Panc1 (cell line): ENCODE results near the gene INPPL1. TPM values are rescaled to one million over a fixed set of nuclear protein-coding genes. Genes with fewer than 3 reads are reported as not detected.

Source experiments
- ATAC-seq: fragments of 200-7000 bp; cut with Tn5 transposase; 2 replicates; pipeline ENCODE4 v1.9.1; 2020; ENCODE audit warnings: mild to moderate bottlenecking, moderate library complexity
- BruUV-seq: library from RNA; stranded (reverse); fragments of 400-500 nt; replicated peaks from 2 replicates; lab custom pipeline; 2021; lab: Mats Ljungman, UMichigan
- CTCF ChIA-PET: fragments of 300-600 bp; sonication (Branson Sonifier 250); formaldehyde crosslinking; loops from one replicate; lab custom pipeline; 2022; ENCODE audit warnings: antibody characterized with exemption; lab: Charles Lee
- POLR2A ChIA-PET: fragments of 300-600 bp; sonication (Branson Sonifier 250); formaldehyde crosslinking; loops from one replicate; lab custom pipeline; 2022; ENCODE audit warnings: antibody characterized with exemption; lab: Charles Lee
- DNase-seq: peaks from one replicate; pipeline ENCODE4 v3.0.0-alpha.2; 2010; ENCODE audit warnings: low read depth, low spot score
- H3K27ac ChIP-seq: 2 replicates; pipeline ENCODE4 v1.5.1; 2011; ENCODE audit warnings: mild to moderate bottlenecking, low read length, inconsistent platforms
- H3K27me3 ChIP-seq: fragments of 200-500 bp; sonication (Bioruptor generic); 2 replicates; pipeline ENCODE4 v1.6.0; 2014; ENCODE audit warnings: low read length, inconsistent platforms; ENCODE audit not compliant: control insufficient read depth, insufficient read depth
- H3K36me3 ChIP-seq: fragments of 200-500 bp; sonication (Bioruptor generic); 2 replicates; pipeline ENCODE4 v1.5.1; 2014; ENCODE audit warnings: inconsistent platforms, mild to moderate bottlenecking, low read length, moderate library complexity; ENCODE audit not compliant: control insufficient read depth, insufficient read depth
- H3K4me1 ChIP-seq: 2 replicates; pipeline ENCODE4 v1.5.1; 2011; ENCODE audit warnings: inconsistent platforms, mild to moderate bottlenecking, low read length, moderate library complexity; ENCODE audit not compliant: control insufficient read depth, insufficient read depth
- H3K4me3 ChIP-seq, 2 experiments: 2 replicates each; pipeline ENCODE4 v1.5.1; 2011 to 2012; ENCODE audit warnings: low read depth in 2 of 2, low read length in 2 of 2, mild to moderate bottlenecking in 2 of 2, inconsistent platforms in 1 of 2, moderate library complexity in 1 of 2
- H3K9me3 ChIP-seq: fragments of 200-500 bp; sonication (Bioruptor generic); 2 replicates; pipeline ENCODE4 v1.5.1; 2014; ENCODE audit warnings: low read depth, mild to moderate bottlenecking, inconsistent platforms, low read length, moderate library complexity; ENCODE audit not compliant: control insufficient read depth, insufficient read depth
- CTCF ChIP-seq: fragments of 450-650 bp; IDR thresholded peaks from 2 replicates; pipeline ENCODE4 v1.5.1; 2017; ENCODE audit warnings: mild to moderate bottlenecking
- POLR2AphosphoS5 ChIP-seq: IDR thresholded peaks from 2 replicates; pipeline ENCODE4 v1.6.1; 2012; ENCODE audit warnings: mild to moderate bottlenecking, low read depth, low read length, moderate library complexity
- REST ChIP-seq, 2 experiments: IDR thresholded peaks; 2 replicates each; pipeline ENCODE4 v1.6.1; 2011 to 2012; ENCODE audit warnings: low read depth in 2 of 2, control low read depth in 1 of 2, low read length in 1 of 2, mild to moderate bottlenecking in 1 of 2, moderate library complexity in 1 of 2; ENCODE audit not compliant: insufficient read depth in 1 of 2
- SIN3A ChIP-seq: IDR thresholded peaks from 2 replicates; pipeline ENCODE4 v1.6.1; 2012; ENCODE audit warnings: low read depth, mild to moderate bottlenecking, low read length, moderate library complexity, borderline replicate concordance; ENCODE audit not compliant: insufficient read depth
- TCF7L2 ChIP-seq: IDR thresholded peaks from 2 replicates; pipeline ENCODE4 v1.6.1; 2011; ENCODE audit warnings: mild to moderate bottlenecking, low read depth, low read length, inconsistent platforms
- in situ Hi-C: cut with HindIII; loops from 2 replicates; pipeline ENCODE4 v1.10.0; 2016; ENCODE audit warnings: low sequenced_read_pairs, low pct_unique_long_range_greater_than_20kb
- intact Hi-C: fragments of 100-400 bp; cut with micrococcal nuclease; formaldehyde crosslinking; loops from one replicate; pipeline ENCODE4 v1.10.0; 2022; ENCODE audit not compliant: unreplicated experiment
- total RNA-seq: library from RNA; stranded (reverse); gene quantifications from one replicate; pipeline ENCODE4 v1.2.1, GENCODE V29; 2021; ENCODE audit not compliant: unreplicated experiment

The INPPL1 gene
- total RNA-seq, 1 experiment from 2014 or later: 298 TPM

- intact Hi-C loops (no loop called here), in situ Hi-C loops (no loop called here)
- DNase-seq (no peak), ATAC-seq (no peak)
- Histone ChIP-seq H3K36me3 (no peaks in the 10 kb centered on the region), H3K4me1 (no peaks in the 10 kb centered on the region), H3K27me3 (no peaks in the 10 kb centered on the region), H3K9me3 (no peaks in the 10 kb centered on the region), H3K27ac (no peak overlapping the region), H3K4me3 (no peak overlapping the region)
- no TSS peak for BruUV-seq
- ChIA-PET POLR2A (no interaction called here), CTCF (interaction anchor here (0.7 kb wide), 1 partner anchor 34 kb away, joined by 9 read pairs; no protein-coding TSS in a partner anchor)
- no peak for TF ChIP-seq TCF7L2
- TF ChIP-seq POLR2AphosphoS5: no peak
- TF ChIP-seq REST (IDR thresholded peaks at IDR 0.05; ENCODE audit: insufficient read depth in 1 of 2, low read depth in 2 of 2, low read length in 1 of 2): no peak
- no peak for TF ChIP-seq CTCF
- TF ChIP-seq SIN3A: no peak
These were observed 36.3 kb upstream of the INPPL1 start for GRCh38 chr11:72188267-72188666.

- H3K36me3 ChIP-seq: no peaks in the 10 kb centered on the region
- TF ChIP-seq REST (IDR thresholded peaks at IDR 0.05; ENCODE audit: insufficient read depth in 1 of 2, low read depth in 2 of 2, low read length in 1 of 2): no peak
- TF ChIP-seq POLR2AphosphoS5: no peak
- no peak for TF ChIP-seq SIN3A
- TF ChIP-seq TCF7L2: no peak
- no peak for TF ChIP-seq CTCF
- H3K27me3 ChIP-seq: no peaks in the 10 kb centered on the region
- ChIA-PET CTCF (interaction anchor here (0.7 kb wide), 1 partner anchor 337 kb away, joined by 3 read pairs; no protein-coding TSS in a partner anchor), POLR2A (interaction anchor here (0.5 kb wide), 1 partner anchor 40 kb away, joined by 3 read pairs; no protein-coding TSS in a partner anchor)
- ATAC-seq (no peak), DNase-seq (no peak)
- no peak overlapping the region for H3K4me3 ChIP-seq
- in situ Hi-C loops (no loop called here), intact Hi-C loops (no loop called here)
- BruUV-seq: no TSS peak
- H3K4me1 ChIP-seq: no peaks in the 10 kb centered on the region
- H3K27ac ChIP-seq: no peak overlapping the region
- H3K9me3 ChIP-seq: no peaks in the 10 kb centered on the region
These were observed 34.9 kb upstream of the INPPL1 start for GRCh38 chr11:72189455-72190250.
